RWPE1 (cell line): ENCODE measurements around the gene G3BP2.

Source experiments
- CTCF ChIA-PET: fragments of 350-600 bp; sonication (Branson Sonifier 250); formaldehyde crosslinking; extraction: SDS; loops from one replicate; lab custom pipeline; 2021; lab: Yijun Ruan, JAX
- POLR2A ChIA-PET: fragments of 400-600 bp; formaldehyde crosslinking; extraction: SDS; loops from one replicate; lab custom pipeline; 2020; ENCODE audit warnings: antibody characterized with exemption; ENCODE audit not compliant: low non-redundant PET; lab: Yijun Ruan, JAX
- DNase-seq: peaks from one replicate; pipeline ENCODE4 v3.0.0; 2012; ENCODE audit warnings: low spot score
- H3K27ac ChIP-seq: fragments of 450-650 bp; 2 replicates; pipeline ENCODE4 v1.5.1; 2017
- TF ChIP-seq, protein P1 (sequence below): fragments of 450-650 bp; conservative IDR thresholded peaks from 2 replicates; pipeline ENCODE4 v1.5.1; 2017; ENCODE audit warnings: low read depth, mild to moderate bottlenecking

The G3BP2 gene

DNA sequence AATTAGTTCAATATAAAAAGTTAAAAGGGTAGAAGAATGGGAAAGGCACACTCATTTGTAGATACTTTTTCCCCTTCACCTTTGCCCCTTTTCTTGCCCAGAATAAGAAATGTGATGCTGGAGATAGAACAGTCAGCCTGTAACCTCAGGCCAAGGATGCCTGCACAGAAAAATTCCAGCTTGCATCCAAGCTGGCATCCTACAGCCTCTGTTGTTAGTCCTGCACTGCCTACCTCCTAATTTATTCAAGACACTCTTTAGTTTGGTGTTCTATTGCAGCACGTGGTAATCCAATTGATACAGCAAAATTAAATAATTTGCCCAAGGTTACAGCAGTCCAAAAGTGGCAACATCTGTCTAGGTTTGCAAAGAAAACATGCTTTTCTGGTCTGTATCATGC is 41.5 kb upstream of the G3BP2 start:
- ChIA-PET POLR2A (no interaction called here), CTCF (interaction anchor here (1.4 kb wide), 1 partner anchor 9 kb away, joined by 6 read pairs; no protein-coding TSS in a partner anchor)
- DNase-seq: no peak
- H3K27ac ChIP-seq: no peak overlapping the region
- TF ChIP-seq, protein P1, sequence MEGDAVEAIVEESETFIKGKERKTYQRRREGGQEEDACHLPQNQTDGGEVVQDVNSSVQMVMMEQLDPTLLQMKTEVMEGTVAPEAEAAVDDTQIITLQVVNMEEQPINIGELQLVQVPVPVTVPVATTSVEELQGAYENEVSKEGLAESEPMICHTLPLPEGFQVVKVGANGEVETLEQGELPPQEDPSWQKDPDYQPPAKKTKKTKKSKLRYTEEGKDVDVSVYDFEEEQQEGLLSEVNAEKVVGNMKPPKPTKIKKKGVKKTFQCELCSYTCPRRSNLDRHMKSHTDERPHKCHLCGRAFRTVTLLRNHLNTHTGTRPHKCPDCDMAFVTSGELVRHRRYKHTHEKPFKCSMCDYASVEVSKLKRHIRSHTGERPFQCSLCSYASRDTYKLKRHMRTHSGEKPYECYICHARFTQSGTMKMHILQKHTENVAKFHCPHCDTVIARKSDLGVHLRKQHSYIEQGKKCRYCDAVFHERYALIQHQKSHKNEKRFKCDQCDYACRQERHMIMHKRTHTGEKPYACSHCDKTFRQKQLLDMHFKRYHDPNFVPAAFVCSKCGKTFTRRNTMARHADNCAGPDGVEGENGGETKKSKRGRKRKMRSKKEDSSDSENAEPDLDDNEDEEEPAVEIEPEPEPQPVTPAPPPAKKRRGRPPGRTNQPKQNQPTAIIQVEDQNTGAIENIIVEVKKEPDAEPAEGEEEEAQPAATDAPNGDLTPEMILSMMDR: no peak

DNA sequence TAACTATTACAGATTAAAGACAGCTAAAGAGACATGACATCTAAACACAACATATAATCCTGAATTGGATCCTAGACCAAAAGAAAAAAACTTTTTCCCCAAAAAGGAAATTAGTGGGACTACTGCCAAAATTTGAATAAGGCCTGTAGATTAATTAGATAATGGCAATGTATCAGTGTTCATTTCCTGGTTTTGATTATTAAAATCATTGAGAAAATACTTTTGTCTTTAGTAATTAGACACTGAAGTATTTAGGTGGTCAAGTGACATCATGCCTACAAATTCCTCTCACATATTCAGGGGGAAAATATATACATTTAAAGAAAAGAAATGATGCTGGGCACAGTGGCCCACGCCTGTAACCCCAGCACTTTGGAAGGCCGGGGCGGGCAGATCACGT is 40.8 kb upstream of the G3BP2 start:
- no peak overlapping the region for H3K27ac ChIP-seq
- TF ChIP-seq, protein P1: no peak
- no peak for DNase-seq
- CTCF ChIA-PET: interaction anchor here (1.2 kb wide), 1 partner anchor 10 kb away, joined by 3 read pairs; the partner anchor contains the start of gene USO1
- POLR2A ChIA-PET: no interaction called here

DNA sequence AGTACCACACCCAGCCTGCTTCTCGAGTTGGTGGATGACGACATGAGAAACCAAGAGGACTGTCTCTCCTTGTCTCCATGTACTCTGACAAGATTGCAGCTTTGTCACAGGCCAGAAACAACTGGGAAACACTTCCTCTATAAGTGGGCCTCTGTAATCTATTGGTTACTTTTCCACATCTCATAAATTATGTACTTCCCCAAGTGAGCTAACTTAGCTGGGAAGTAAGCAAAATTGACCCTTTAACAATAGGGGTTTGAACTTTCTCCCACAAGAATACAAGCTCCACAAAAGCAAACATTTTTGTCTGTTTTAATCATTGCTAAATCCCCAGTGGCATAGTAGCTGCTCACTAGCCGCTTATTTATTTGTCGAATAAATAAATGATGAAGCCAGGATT is 37.0 kb upstream of the G3BP2 start:
- TF ChIP-seq, protein P1: no peak
- POLR2A ChIA-PET: no interaction called here
- no peak overlapping the region for H3K27ac ChIP-seq
- no peak for DNase-seq
- CTCF ChIA-PET: interaction anchor here (1.9 kb wide), 1 partner anchor 14 kb away, joined by 10 read pairs; the partner anchor contains the start of gene USO1

DNA sequence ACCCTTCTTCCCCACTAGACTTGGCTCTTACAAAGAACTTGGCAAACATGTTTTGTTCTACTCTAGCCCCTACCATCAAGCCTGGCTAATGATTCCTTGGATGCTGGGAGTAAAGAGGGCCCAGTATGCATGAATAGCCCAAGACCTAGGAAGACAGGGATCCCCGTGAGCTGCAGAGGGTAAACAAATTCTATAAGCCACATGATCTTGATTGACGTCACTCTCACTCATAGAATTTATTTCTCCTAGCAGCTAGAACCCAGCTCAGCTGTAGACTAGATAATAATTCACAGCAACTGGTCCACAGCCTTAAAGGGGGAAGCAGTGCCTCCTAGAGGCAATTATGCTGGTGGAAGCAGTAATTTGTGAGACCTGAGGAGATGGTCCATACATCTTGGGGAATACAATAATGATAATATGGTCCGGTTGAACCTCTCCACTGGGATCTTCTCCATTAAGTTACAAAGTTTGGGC is 35.0 kb upstream of the G3BP2 start:
- DNase-seq: no peak
- ChIA-PET CTCF (no interaction called here), POLR2A (no interaction called here)
- TF ChIP-seq, protein P1: no peak
- no peak overlapping the region for H3K27ac ChIP-seq

DNA sequence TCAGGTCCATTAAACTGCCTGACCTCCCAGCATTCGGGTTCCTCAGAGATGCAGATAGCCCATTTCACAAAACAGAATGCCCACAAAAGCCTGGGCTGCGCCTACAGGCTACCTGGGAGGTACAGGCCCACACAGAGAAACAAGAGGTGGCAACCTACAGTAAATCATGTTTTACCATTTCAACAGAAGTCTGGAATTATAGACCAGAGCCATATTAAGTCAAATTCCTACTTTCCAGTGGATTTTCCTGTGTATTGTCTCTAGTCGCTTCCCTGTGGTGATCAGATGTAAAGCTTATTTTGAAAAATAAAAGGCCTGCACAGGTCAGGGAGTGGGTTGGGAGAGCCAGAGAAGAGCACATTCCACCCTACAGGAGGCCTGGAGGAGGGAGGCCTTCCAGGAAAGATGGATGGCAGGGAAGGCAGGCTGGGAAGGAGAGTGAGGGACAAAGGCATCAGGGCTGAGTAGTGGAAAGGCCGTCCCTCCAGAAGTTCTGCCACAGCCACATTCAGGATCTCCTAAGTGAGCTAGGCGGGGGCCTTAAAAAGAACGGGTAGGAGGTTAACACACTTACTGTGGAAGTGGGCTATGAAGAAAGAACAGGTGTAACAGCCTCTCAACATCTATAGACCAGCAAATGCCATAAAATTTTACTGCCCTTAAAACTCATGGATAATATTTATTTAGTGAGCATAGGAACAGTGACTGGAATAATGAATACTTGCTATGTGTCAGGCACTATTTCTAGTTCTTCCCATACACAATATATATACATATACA is 32.2 kb upstream of the G3BP2 start:
- H3K27ac ChIP-seq: no peak overlapping the region
- TF ChIP-seq, protein P1: no peak
- CTCF ChIA-PET: interaction anchor here (0.6 kb wide), 2 partner anchors 19 to 47 kb away, joined by 3 read pairs; partner anchors contain the start of gene USO1
- no peak for DNase-seq
- POLR2A ChIA-PET: no interaction called here

DNA sequence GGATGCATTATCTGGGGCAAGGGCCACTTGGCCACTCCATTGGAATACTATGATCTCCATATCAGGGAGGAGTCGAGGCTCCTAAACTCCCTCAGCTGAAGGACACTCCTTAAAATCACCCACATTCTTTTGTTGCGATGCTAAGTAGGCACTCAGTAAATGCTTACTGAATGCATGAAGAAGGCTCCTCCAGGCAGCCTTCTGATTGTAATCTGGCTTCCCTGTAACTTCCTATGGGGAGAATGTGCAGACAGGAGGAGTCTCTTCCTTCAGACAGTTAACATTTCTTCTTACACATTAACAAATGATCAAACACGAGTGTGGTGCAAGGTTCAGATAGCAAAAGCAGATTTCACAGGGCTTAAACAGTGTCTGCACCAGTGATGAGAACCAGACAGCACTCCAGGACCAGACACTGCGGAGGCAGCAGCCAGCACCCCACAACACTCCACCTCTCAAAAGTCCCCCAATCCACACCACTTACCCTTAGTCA is 29.8 kb upstream of the G3BP2 start:
- CTCF ChIA-PET: no interaction called here
- H3K27ac ChIP-seq: no peak overlapping the region
- TF ChIP-seq, protein P1: no peak

More for the DNA sequence above, 29.8 kb upstream of the G3BP2 start:
- POLR2A ChIA-PET: no interaction called here
- DNase-seq: no peak
